A204.1 (cell line): ENCODE results near the gene GRK4.

Source experiments
- FAIRE-seq: peaks from 2 replicates; lab custom pipeline; 2012; peaks lifted over from hg19 to GRCh38; lab: Jason Lieb, UNC

GRK4 gene

GRCh38 chr4:3073158-3074077, 110.0 kb downstream of the GRK4 start:
- FAIRE-seq, result no peak

- FAIRE-seq, result no peak
Observed at GRCh38 chr4:3074078-3074845, 110.9 kb downstream of the GRK4 start, which contains the start of the genes HTT and HTT-AS. HTT (plus strand) TSS chr4:3074681; CDS start chr4:3074826, 145 bp downstream. HTT-AS (minus strand) TSS chr4:3074538.

- no peak for FAIRE-seq
Observed at GRCh38 chr4:3074846-3075651, 111.7 kb downstream of the GRK4 start.

- no peak for FAIRE-seq
Observed at GRCh38 chr4:3075652-3075981, 112.2 kb downstream of the GRK4 start.

- no peak for FAIRE-seq
Observed at GRCh38 chr4:3077796-3078195, 114.4 kb downstream of the GRK4 start.

- no peak for FAIRE-seq
Observed at GRCh38 chr4:3079694-3080123, 116.3 kb downstream of the GRK4 start.

- no peak for FAIRE-seq
Observed at GRCh38 chr4:3082925-3083515, 119.6 kb downstream of the GRK4 start.

GRCh38 chr4:3083732-3084131, 120.4 kb downstream of the GRK4 start:
- FAIRE-seq, result no peak

- no peak for FAIRE-seq
Observed at GRCh38 chr4:3085948-3086670, 122.7 kb downstream of the GRK4 start.

- no peak for FAIRE-seq
Observed at GRCh38 chr4:3087115-3087797, 123.9 kb downstream of the GRK4 start.
